GM19035 (cell line): ENCODE measurements around the gene PGAP2.
"Not testable (repeated sequence)": the region's sequence is repeated elsewhere in the genome, so short reads cannot be mapped to it uniquely, and the experiment has no call there.

Experiments
- ATAC-seq: cut with Tn5 transposase; IDR thresholded peaks from one replicate; pipeline ENCODE4 v1.9.1; 2021; ENCODE audit not compliant: unreplicated experiment

PGAP2 gene

DNA sequence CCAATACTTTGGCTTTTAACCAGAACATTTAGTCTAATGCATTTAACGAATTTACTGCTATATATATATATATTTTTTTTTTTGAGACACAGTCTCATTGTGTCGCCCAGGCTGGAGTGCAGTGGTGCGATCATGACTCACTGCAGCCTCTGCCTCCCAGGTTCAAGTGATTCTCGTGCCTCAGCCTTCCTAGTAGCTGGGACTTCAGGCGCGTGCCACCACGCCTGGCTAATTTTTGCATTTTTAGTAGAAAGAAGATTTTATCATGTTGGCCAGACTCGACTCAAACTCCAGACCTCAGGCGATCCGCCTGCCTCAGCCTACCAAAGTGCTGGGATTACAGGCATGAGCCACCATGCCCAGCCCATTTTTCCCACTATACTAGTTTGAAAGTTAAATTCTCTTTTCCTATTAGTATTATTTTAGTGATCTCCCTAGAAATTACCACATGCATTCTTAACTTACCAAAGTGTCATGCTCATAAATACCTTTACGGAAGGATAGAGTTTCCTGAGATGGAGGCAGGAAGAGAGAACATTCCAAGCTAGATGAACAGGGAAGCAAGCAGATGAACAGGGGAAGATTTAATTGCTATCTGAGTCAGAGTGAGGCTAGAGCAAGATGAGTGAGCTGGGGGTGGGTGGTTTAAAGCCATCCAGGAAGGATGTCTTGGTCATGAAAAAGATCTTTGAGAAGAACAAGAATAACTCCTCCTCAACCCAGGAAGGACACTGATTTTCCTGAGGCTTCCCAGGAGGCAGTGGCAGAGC, 4.4 kb upstream of the PGAP2 start:
- no peak for ATAC-seq

DNA sequence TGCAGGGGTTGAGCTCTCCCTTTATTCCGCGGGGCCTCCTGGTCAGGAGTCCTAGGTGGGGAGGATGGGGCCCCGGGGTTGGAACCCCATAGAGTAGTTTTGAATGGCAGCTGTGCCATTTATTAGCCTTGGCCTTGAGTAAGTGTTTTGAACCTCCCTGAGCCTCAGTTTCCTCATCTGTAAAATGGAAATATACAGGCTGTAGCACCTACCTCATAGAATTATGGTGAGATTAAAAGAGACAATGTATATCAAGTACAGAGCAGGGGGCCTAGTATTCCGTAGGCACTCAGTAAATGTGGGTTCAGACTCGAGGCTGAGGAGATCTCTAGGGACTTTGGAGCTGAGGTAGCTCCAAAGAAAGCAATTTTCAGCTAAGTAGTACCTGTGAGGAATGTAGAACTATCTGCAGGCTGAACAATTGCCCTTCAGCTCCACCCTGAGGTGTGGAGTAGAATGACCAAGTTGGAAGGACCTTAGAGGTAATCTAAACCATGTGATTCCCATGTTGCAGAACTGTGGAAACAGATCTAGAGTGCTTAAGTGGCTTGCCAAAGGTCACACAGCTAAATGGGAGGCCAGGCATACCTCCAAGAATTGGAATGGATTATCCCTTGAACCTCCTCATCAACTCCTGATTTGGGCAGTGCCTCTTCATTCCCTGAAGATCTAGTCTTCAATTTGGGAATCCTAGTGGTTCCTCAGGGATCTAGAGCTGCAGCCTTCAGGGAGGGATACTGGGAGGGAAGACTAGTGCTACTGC, 682 bp downstream of the PGAP2 start:
- peak; percentile 67 for ATAC-seq

DNA sequence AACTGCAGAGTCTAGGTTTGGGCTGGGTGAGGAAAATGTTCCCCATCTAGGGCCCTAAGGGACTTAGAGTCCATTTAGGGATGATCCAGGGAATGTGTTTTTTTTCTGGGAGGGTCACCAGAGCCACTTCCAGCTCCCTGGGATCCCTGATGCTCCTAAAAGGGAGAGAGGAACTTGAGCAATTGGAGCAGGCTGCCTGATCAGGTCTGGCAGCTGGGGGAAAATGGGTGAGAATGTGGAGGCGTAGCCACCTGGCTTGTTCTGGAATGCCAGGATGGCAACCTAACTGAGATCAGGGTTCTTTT, 1.2 kb downstream of the PGAP2 start:
- no peak for ATAC-seq

DNA sequence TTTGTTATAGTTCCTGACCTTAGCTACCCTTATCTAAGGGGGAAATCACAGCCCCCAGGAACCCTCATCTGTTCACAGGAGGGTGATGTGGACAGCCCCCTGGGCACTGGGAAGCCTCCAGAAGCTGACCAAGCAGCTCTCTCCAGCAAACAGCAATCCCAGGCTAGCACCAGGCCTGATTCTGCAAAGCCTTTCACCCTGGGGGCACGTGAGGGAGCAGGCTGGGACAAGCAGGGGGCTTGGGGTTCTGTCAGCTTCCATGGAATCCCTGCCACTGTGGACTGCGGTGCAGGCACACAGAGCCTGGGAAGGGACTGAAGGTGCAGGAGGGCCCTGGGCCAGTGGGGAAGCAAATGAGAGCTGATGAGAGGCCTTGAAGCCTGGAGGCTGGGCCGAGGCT, 2.1 kb downstream of the PGAP2 start:
- ATAC-seq, result no peak

DNA sequence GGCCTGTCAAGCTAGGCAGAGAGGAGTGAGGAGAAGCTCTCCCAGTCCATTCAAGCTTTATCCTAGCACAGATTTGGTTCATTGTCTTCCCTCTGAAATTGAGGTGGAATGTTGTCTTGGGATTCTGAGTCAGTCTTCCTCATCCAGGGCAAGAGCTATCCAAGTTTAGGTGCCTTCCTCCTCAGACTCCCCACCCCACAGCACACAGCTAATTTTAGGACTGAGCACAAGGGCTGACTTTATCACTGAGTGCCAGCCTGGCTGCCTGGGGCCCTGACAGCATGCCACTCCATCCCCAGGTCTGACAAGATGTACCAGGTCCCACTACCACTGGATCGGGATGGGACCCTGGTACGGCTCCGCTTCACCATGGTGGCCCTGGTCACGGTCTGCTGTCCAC, 2.6 kb downstream of the PGAP2 start:
- ATAC-seq, result no peak

DNA sequence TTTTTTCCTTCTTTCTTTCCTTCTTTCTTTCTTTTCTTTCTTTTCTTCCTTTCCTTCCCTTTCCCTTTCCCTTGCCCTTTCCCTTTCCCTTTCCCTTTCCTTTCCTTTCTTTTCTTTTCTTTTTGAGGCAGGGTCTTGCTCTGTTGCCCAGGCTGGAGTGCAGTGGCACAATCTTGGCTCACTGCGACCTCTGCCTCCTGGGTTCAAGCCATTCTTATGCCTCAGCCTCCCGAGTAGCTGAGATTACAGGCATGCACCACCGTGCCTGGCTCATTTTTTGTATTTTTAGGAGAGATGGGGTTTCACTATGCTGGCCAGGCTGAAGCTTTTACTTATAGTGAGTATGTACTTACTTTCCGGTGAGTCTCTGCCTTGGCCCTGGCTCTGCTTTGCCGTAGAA, 6.5 kb downstream of the PGAP2 start:
- not testable (repeated sequence) for ATAC-seq

DNA sequence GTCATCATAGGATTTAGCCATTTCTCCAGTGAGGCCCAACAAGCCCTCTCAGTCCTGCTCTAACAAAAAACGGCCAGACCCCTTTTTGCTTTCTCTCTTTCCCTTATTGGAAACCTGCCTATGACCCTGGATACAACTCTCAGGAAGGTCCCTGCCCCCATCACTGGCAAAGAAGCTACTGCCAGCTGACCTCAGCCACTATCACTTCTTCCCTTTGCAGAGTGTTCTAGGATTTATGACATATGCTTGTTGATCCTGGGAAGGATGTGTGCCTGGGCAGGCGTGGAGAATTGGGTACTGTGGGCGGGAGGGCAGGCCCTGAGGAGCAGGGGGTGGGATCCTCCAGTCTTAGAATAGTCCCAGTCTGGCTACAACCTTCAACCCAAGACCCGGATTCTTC, 7.5 kb downstream of the PGAP2 start:
- ATAC-seq, result no peak

DNA sequence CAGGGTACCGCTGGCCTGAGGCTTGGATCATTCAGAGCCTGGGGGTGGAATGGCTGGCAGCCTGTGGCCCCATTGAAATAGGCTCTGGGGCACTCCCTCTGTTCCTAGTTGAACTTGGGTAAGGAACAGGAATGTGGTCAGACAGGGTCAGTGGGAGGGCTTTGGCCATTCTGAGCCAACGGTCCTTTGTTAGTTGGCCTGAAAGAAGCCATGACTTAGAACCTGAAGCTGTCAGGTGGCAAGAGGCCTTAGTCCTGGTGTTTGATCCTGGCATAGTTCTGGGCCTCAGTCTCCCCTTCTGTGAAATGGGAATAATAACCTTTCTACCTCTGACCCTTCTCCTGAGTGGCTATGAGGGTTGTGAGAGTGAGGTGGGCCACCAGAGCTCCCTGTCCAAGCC, 8.3 kb downstream of the PGAP2 start:
- no peak for ATAC-seq

DNA sequence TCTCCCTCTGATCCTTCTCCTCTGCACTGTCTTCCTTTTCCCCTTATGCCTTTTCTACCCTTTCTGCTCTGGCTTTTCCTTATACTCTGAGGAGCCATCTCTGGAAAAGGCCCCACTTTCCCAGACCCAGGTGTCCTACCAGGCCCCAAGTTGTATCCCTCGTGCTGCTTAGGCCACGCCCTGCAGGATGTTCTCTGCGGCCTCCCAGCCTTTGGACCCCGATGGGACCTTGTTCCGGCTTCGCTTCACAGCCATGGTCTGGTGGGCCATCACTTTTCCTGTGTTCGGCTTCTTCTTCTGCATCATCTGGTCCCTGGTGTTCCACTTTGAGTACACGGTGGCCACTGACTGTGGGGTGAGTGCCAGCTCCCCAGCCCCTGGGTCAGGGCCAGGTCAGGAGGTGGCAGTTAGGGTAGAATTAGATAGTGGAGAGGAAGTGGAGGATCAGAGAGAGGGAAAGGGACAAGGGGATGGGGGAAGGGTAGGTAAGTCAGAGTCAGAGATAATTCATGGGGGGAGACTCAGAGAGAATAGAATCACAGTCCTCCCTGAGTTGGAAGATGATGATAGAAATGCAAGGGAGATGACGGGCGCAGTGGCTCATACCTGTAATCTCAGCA, 8.9 kb downstream of the PGAP2 start:
- ATAC-seq, result no peak

DNA sequence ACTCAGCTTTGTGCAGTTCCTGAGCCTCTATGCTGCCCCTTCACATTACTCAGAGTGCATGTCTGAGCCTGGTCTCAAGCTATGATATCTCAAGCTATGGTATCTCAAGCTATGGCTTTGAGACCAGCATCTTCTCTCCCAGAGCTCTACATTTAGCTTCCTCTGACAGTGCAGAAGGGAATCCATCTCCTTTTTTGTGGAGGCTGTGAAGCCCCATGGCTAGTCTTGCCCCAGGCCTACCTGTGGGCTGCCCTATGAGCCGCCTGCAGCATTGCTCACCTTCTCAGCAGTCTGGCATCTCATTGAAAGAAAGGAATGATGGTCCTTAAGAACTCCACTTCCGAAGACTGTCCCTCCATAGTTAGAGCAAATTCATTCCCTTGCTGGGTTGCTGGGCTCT, 12.6 kb downstream of the PGAP2 start:
- no peak for ATAC-seq

DNA sequence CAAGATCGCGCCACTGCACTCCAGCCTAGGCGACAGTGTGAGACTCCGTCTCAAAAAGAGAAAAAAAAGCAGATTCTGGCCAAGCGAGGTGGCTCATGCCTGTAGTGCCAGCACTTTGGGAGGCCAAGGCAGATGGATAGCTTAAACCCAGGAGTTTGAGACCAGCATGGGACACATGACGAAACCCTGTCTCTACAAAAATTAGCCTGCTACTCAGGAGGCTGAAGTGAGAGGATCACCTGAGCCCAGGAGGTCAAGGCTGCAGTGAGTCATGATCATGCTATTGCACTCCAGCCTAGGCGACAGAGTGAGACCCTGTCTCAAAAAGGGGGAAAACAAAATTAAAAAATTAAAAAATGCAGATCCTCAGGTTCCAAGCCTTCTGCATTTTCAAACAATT, 14.0 kb downstream of the PGAP2 start:
- no peak for ATAC-seq

DNA sequence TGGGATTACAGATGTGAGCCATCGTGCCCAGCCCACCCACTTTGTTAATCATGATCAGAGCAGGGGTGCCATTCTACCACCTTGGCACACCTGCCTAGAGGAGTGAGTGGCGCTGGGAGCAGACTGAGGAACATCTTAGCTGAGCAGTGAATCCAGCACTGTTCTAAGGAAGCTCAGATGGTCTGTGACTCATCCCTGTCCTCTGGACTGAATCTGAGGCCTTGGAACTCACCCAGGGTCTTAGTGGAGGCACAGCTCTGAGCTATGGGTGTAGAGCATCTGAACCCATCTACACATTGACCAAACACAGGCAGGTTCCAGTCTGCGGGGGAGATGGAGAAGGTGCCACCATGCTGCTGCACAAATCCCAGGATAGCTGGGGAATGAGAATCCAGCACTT, 14.9 kb downstream of the PGAP2 start:
- no peak for ATAC-seq

DNA sequence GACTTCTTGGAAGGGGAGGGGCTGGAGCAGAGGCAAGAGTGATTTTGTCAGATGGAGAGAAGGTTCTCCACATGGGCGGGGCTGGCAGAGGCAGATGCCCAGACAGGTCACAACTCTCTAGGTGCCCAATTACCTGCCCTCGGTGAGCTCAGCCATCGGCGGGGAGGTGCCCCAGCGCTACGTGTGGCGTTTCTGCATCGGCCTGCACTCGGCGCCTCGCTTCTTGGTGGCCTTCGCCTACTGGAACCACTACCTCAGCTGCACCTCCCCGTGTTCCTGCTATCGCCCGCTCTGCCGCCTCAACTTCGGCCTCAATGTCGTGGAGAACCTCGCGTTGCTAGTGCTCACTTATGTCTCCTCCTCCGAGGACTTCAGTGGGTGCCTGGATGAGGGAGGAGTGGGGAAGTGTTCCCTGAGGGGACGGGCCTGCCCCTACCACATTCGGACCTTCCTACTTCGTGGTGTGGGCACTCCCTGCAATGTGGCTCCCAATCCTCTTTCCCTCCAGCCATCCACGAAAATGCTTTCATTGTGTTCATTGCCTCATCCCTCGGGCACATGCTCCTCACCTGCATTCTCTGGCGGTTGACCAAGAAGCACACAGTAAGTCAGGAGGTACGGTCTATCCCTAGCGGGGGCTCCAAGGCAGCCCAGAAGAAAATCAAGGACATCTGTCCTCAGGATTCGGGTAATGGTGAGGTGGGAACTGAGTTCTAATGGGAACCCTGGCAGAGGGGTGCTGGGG, 15.6 kb downstream of the PGAP2 start:
- ATAC-seq, result no peak

DNA sequence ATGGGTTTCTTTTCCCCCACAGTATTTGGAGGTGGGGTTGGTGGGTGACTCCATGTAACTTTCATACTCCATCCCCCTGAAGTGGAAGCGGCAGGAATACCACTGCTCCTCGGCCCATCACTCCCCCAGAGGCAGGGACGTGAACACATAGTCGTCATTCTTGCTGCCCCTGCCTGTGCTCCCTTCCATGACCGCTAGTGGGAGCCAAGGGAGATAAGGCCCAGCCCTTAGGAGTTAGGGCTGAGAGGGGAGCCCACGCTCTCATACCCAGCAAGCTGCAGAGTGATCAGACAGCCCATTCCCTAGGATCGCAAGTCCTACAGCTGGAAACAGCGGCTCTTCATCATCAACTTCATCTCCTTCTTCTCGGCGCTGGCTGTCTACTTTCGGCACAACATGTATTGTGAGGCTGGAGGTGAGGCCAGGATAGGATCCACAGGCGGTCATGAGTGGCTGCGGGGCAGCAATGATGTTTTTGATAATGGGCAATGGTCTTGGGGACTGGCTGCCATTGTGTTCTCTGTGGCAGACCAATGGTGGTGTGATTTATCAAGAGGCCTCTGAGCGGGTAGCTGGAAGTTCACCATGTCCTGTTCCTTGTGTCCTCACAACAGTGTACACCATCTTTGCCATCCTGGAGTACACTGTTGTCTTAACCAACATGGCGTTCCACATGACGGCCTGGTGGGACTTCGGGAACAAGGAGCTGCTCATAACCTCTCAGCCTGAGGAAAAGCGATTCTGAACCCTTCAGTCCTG, 16.5 kb downstream of the PGAP2 start:
- ATAC-seq, result peak; percentile 84

DNA sequence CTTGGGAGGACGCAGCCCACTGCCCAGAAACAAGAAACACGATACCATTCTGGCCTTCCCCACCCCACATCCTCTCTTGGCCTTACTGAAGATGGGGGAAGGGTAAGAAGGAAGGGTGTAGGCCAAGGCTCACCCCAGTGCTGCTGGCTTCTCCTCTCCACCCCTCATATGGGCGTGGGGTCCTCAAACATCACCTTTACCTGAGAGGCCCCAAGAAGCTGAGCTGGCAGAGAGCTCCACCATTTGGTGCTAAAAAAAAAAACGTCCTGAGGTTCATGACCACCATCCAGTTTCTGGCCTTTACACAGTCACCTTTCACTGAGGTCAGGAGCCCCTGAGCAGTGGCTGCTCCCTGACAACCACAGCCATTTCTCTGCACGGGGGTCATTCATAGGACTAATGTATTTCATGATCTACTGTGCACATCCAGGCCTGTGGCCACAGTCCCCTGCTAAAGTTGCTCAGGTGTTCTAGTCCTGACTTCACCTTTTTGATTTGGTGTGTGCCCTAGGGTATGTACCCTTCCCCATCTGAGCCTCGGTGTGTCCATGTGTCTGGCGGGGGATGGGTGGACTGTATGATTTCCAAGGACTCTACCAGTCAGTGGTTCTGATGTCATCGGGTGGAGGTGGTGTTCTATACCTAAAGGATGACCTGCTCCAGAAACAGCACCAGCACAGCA, 17.3 kb downstream of the PGAP2 start:
- ATAC-seq, result no peak

DNA sequence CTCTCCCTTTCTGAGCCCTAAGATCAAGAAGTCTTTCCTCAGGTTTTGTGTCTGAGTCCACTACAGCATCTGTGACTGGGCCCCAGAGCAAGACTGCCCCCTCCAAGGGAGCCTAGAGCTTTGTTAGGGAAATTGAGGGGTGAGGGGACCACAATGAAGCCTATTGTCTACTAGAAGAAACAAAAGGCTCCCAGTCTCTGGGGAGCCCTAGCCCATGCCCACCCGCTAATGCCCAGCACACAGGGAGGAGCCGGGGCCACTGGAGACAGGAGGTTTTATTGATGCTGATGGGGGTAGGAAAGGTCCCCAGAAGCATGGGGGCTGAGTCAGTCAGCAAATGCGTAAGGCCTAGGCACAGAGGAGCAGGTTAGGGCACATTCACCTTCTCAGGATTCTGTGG, 18.4 kb downstream of the PGAP2 start:
- no peak for ATAC-seq

DNA sequence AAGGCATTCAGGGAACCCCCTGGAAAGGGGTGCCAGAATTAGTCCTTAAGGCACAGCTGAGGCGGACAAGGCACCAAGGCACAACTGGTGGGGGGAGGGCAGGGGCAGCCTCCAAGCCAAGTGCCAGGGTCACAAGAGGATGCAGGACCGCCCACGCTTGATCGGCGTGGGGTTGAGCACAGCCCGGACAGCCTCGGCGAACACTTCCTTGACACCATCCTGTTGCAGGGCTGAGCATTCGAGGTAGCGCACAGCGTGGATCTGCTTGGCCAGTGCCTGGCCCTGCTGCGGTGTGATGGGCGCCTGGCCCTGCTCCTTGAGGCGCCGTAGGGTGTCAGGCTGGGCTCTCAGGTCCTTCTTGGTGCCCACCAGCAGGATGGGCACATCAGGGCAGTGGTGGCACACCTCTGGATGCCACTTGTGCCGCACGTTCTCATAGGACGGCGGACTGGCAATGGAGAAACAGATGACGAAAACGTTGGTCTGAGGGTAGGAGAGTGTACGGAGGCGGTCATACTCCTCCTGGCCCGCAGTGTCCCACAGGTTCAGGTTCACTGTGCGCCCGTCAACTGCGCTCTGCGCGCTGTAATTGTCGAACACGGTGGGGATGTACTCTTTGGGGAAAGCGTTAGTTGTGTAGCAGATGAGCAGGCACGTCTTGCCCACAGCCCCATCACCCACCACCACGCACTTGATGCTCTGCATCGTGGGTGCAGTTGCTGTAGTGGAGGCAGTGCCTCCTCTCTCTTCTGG, 19.2 kb downstream of the PGAP2 start:
- ATAC-seq, result no peak

DNA sequence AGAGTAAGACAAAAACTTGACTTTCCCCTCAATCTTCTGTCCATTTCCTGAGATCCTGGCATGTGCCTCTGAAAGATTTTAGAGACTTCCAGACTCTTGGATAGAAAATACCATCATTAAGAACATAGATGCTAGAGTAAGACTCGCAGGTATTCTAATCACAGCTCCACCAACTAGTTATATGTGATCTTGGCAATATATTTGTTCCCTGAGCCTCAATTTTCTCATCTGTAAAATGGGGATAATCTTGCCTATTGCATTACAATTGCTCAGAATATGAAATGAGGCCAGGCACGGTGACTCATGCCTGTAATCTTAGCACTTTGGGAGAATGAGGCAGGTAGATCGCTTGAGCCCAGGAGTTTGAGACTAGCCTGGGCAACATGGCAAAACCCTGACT, 21.7 kb downstream of the PGAP2 start:
- ATAC-seq, result no peak

DNA sequence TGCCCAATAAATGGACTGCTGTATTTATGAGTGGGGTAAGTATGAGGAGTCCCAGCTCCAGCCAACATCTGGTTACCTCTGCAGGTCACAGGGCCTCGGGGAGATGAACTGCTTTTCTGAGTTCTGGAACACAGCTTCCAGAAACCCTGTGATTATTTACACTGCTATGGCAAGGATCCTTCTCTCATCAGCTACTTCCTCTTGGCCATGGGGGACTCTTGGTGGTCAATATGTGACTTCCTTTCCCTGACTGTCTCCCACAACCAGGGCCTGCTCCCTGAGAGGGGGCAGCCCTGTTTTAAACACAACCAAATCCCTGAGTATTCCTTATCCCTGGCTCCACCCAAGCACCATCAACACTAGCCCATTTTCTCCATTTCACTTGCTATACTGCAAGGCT, 22.4 kb downstream of the PGAP2 start:
- no peak for ATAC-seq
